Vagina (tissue), 2 donors: ENCODE measurements around the gene ERC2. TPM values are rescaled to one million over a fixed set of nuclear protein-coding genes. Genes with fewer than 3 reads are reported as not detected.

Source experiments
- DNase-seq, 2 donors: peaks; one replicate each; pipeline ENCODE4 v3.0.0-alpha.2; 2017; ENCODE audit errors: extremely low spot score in 2 of 2
- H3K27ac ChIP-seq: fragments of 200-600 bp; sonication (generic); one replicate; pipeline ENCODE4 v1.5.1; 2019
- H3K27me3 ChIP-seq: fragments of 200-600 bp; sonication (generic); one replicate; pipeline ENCODE4 v1.5.1; 2019
- H3K36me3 ChIP-seq, 2 donors: fragments of 200-600 bp; sonication (generic); one replicate each; pipeline ENCODE4 v1.5.1; 2017 to 2019
- H3K4me1 ChIP-seq: fragments of 200-600 bp; sonication (generic); one replicate; pipeline ENCODE4 v1.5.1; 2019
- H3K4me3 ChIP-seq, 2 donors: fragments of 200-600 bp; sonication (generic); 1 replicate in 1 of 2; 2 replicates in 1 of 2; pipeline ENCODE4 v1.5.1; 2016 to 2019
- H3K9me3 ChIP-seq: fragments of 200-600 bp; sonication (generic); one replicate; pipeline ENCODE4 v1.5.1; 2019
- POLR2A ChIP-seq, 2 donors: fragments of 450-650 bp; IDR thresholded peaks; one replicate each; pipeline ENCODE4 v1.6.1; 2017; ENCODE audit warnings: antibody characterized with exemption in 2 of 2, mild to moderate bottlenecking in 2 of 2, moderate library complexity in 2 of 2
- POLR2AphosphoS5 ChIP-seq, 2 donors: sonication (generic); formaldehyde crosslinking; IDR thresholded peaks; one replicate each; pipeline ENCODE4 v1.9.0; 2017; ENCODE audit warnings: antibody characterized with exemption in 2 of 2, mild to moderate bottlenecking in 2 of 2, low read depth in 1 of 2; ENCODE audit not compliant: insufficient read depth in 1 of 2
- intact Hi-C: fragments of 100-400 bp; cut with DNase I; formaldehyde crosslinking; loops from one replicate; pipeline ENCODE4 v1.15.1; 2023
- total RNA-seq: library from RNA; depleted of rRNA; stranded (reverse); fragments of >200 nt; gene quantifications from one replicate; pipeline ENCODE4 v1.2.3, GENCODE V29; 2016
- TF ChIP-seq, protein P1 (sequence below), 3 experiments: fragments of 450-650 bp in 2 of 3; fragments of 200-600 bp in 1 of 3; sonication (generic) in 1 of 3; IDR thresholded peaks; one replicate each; pipeline ENCODE4 v1.5.1; 2017 to 2019; ENCODE audit warnings: antibody characterized with exemption in 3 of 3, mild to moderate bottlenecking in 2 of 3, moderate library complexity in 2 of 3

Gene ERC2
- total RNA-seq, 1 donor from 2014 or later = 1.2 TPM

- no peak for DNase-seq
- no peaks in the 10 kb centered on the region for H3K4me1 ChIP-seq
- H3K27me3 ChIP-seq = no peaks in the 10 kb centered on the region
- H3K4me3 ChIP-seq = no peak overlapping the region
- no peaks in the 10 kb centered on the region for H3K36me3 ChIP-seq
- H3K27ac ChIP-seq = no peak overlapping the region
- no peaks in the 10 kb centered on the region for H3K9me3 ChIP-seq
- intact Hi-C loops = no loop called here
- TF ChIP-seq, protein P1, sequence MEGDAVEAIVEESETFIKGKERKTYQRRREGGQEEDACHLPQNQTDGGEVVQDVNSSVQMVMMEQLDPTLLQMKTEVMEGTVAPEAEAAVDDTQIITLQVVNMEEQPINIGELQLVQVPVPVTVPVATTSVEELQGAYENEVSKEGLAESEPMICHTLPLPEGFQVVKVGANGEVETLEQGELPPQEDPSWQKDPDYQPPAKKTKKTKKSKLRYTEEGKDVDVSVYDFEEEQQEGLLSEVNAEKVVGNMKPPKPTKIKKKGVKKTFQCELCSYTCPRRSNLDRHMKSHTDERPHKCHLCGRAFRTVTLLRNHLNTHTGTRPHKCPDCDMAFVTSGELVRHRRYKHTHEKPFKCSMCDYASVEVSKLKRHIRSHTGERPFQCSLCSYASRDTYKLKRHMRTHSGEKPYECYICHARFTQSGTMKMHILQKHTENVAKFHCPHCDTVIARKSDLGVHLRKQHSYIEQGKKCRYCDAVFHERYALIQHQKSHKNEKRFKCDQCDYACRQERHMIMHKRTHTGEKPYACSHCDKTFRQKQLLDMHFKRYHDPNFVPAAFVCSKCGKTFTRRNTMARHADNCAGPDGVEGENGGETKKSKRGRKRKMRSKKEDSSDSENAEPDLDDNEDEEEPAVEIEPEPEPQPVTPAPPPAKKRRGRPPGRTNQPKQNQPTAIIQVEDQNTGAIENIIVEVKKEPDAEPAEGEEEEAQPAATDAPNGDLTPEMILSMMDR (IDR thresholded peaks at IDR 0.05) = no peak
- no peak for TF ChIP-seq POLR2A (IDR thresholded peaks at IDR 0.05)
- TF ChIP-seq POLR2AphosphoS5 (IDR thresholded peaks at IDR 0.05; ENCODE audit: insufficient read depth in 1 of 2, low read depth in 1 of 2) = no peak
Measured at GRCh38 chr3:55537129-55537528, 931.1 kb downstream of the ERC2 start.

- intact Hi-C loops = no loop called here
- no peak overlapping the region for H3K4me3 ChIP-seq
Measured at GRCh38 chr3:55534876-55535275, 933.4 kb downstream of the ERC2 start.

GRCh38 chr3:55532806-55533205, 935.5 kb downstream of the ERC2 start:
- intact Hi-C loops = no loop called here
- Histone ChIP-seq H3K27me3 (no peaks in the 10 kb centered on the region), H3K4me3 (no peak overlapping the region), H3K27ac (no peak overlapping the region), H3K36me3 (no peaks in the 10 kb centered on the region), H3K4me1 (no peaks in the 10 kb centered on the region), H3K9me3 (no peaks in the 10 kb centered on the region)
- TF ChIP-seq, protein P1 (IDR thresholded peaks at IDR 0.05) = no peak
- TF ChIP-seq POLR2AphosphoS5 (IDR thresholded peaks at IDR 0.05; ENCODE audit: insufficient read depth in 1 of 2, low read depth in 1 of 2) = no peak
- TF ChIP-seq POLR2A (IDR thresholded peaks at IDR 0.05) = no peak
- no peak for DNase-seq

More at GRCh38 chr3:55534876-55535275, 933.4 kb downstream of the ERC2 start:
- Histone ChIP-seq H3K27ac (no peak overlapping the region), H3K9me3 (no peaks in the 10 kb centered on the region), H3K27me3 (no peaks in the 10 kb centered on the region), H3K36me3 (no peaks in the 10 kb centered on the region), H3K4me1 (no peaks in the 10 kb centered on the region)
- TF ChIP-seq, protein P1 (IDR thresholded peaks at IDR 0.05) = no peak
- TF ChIP-seq POLR2A (IDR thresholded peaks at IDR 0.05) = no peak
- no peak for TF ChIP-seq POLR2AphosphoS5 (IDR thresholded peaks at IDR 0.05; ENCODE audit: insufficient read depth in 1 of 2, low read depth in 1 of 2)
- no peak for DNase-seq

DNA sequence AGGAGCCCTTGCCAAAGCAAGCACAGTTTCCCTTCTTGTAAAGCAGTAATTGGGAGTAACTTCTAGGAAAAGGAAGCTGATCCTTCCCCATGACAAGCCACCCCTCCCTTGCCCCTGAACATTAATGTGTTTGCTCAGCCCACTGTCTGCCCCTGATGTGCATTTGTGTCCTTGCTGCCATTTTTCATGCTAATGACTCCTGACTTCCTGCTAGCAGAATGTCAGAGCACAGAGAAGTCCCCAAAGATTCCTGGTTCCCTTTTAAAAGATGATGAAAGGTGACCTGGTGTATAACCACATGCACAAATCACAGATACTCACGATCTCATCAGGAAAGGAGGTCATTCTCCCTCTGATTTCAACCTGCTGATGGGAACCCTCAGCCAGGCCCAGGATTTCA, 936.9 kb downstream of the ERC2 start:
- intact Hi-C loops = no loop called here
- no peak overlapping the region for H3K4me3 ChIP-seq
- H3K9me3 ChIP-seq = no peaks in the 10 kb centered on the region
- H3K27ac ChIP-seq = no peak overlapping the region
- no peaks in the 10 kb centered on the region for H3K4me1 ChIP-seq
- no peak for DNase-seq
- H3K27me3 ChIP-seq = no peaks in the 10 kb centered on the region
- TF ChIP-seq, protein P1 (IDR thresholded peaks at IDR 0.05) = no peak
- TF ChIP-seq POLR2A (IDR thresholded peaks at IDR 0.05) = no peak
- TF ChIP-seq POLR2AphosphoS5 (IDR thresholded peaks at IDR 0.05; ENCODE audit: insufficient read depth in 1 of 2, low read depth in 1 of 2) = no peak
- no peaks in the 10 kb centered on the region for H3K36me3 ChIP-seq

DNA sequence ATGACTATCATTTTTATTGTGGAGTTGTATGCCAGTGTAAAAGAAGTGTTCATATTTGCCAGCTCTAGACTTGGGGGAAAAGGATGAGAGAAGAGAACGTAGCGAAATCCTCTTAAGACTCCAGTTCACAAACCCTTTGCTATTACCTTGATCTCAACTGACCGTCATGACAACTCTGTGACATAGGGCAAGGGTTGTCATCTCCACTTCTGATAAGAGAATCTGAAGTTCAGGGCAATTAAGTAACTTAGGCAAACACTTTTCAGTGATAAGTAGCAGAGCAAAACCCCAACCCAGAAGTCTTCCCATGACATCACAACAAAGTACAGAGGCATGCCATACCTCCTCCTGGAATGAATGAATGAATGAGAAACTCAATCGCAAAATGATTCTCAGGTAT, 940.9 kb downstream of the ERC2 start:
- no peaks in the 10 kb centered on the region for H3K27me3 ChIP-seq
- intact Hi-C loops = no loop called here
- no peak for DNase-seq
- H3K4me1 ChIP-seq = peaks cover under 1% of the 10 kb centered on the region
- no peaks in the 10 kb centered on the region for H3K36me3 ChIP-seq
- no peak overlapping the region for H3K4me3 ChIP-seq
- no peak overlapping the region for H3K27ac ChIP-seq
- H3K9me3 ChIP-seq = no peaks in the 10 kb centered on the region
- TF ChIP-seq POLR2AphosphoS5 (IDR thresholded peaks at IDR 0.05; ENCODE audit: insufficient read depth in 1 of 2, low read depth in 1 of 2) (no peak), POLR2A (IDR thresholded peaks at IDR 0.05) (no peak)
- TF ChIP-seq, protein P1 (IDR thresholded peaks at IDR 0.05) = no peak
